ENCODE results near the gene FRS3. TPM values are rescaled to one million over a fixed set of nuclear protein-coding genes. Genes with fewer than 3 reads are reported as not detected.

FRS3 gene
- total RNA-seq, 1 experiment from 2014 or later = 5.9 TPM

DNA sequence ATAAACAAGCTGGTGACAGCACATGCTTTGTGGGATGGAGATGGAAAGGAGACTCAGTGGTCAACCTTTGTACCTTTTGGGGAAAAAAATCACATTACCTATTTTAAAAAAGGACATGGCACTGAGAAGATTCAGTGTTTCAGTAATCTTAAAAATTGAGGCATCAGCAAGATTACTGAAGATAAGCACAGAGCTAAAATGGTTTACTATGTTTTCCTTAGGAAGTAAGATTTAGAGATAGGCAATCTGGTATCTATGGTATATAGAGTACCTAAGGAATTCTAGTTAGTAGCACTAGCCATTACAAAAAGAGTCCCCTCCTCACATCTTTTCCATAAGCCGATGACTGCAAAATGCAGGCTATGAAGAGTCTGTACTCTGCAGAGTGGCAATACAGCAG is 43.5 kb upstream of the FRS3 start:
- ChIA-PET POLR2A (no interaction called here), RAD21 (ENCODE audit: low non-redundant PET in 1 of 2, low total read pairs in 2 of 2, uncharacterized antibody in 2 of 2, unreplicated experiment in 2 of 2) (no interaction called here), CTCF (no interaction called here)
- DNase-seq (ENCODE audit: low read depth, low spot score) = no peak
- Histone ChIP-seq H3K9ac (ENCODE audit: low read length) (no peak overlapping the region), H3K27ac (ENCODE audit: low read depth, low read length) (no peak overlapping the region), H3K4me3 (replicated peaks in 1 of 2; ENCODE audit: low read depth in 1 of 2, low read length in 2 of 2) (no peak overlapping the region), H3K9me2 (ENCODE audit: insufficient read depth) (no peaks in the 10 kb centered on the region), H3K9me3 (ENCODE audit: control insufficient read depth in 1 of 2, insufficient read depth in 1 of 2, low read depth in 1 of 2, low read length in 2 of 2) (no peaks in the 10 kb centered on the region), H2AFZ (ENCODE audit: low read depth, low read length, poor library complexity, severe bottlenecking) (no peak overlapping the region), H3K79me2 (ENCODE audit: insufficient read depth, low read length) (no peaks in the 10 kb centered on the region), H3K4me1 (ENCODE audit: control insufficient read depth in 1 of 2, insufficient read depth in 2 of 2, low read length in 2 of 2) (no peaks in the 10 kb centered on the region), H4K20me1 (ENCODE audit: insufficient read depth) (no peaks in the 10 kb centered on the region), H3K4me2 (ENCODE audit: low read length) (no peak overlapping the region), H3K36me3 (ENCODE audit: control insufficient read depth in 1 of 2, insufficient read depth in 2 of 2, low read length in 2 of 2) (no peaks in the 10 kb centered on the region), H3K27me3 (ENCODE audit: insufficient read depth, low read length) (no peaks in the 10 kb centered on the region)
- ATAC-seq = no peak
- TF ChIP-seq, protein P1, sequence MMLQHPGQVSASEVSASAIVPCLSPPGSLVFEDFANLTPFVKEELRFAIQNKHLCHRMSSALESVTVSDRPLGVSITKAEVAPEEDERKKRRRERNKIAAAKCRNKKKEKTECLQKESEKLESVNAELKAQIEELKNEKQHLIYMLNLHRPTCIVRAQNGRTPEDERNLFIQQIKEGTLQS (IDR thresholded peaks at IDR 0.05) = no peak
- TF ChIP-seq ELF1 (IDR thresholded peaks at IDR 0.05; ENCODE audit: borderline replicate concordance, low read depth) = no peak
- TF ChIP-seq, protein P2, sequence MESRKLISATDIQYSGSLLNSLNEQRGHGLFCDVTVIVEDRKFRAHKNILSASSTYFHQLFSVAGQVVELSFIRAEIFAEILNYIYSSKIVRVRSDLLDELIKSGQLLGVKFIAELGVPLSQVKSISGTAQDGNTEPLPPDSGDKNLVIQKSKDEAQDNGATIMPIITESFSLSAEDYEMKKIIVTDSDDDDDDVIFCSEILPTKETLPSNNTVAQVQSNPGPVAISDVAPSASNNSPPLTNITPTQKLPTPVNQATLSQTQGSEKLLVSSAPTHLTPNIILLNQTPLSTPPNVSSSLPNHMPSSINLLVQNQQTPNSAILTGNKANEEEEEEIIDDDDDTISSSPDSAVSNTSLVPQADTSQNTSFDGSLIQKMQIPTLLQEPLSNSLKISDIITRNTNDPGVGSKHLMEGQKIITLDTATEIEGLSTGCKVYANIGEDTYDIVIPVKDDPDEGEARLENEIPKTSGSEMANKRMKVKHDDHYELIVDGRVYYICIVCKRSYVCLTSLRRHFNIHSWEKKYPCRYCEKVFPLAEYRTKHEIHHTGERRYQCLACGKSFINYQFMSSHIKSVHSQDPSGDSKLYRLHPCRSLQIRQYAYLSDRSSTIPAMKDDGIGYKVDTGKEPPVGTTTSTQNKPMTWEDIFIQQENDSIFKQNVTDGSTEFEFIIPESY (IDR thresholded peaks at IDR 0.05; ENCODE audit: extremely low read depth, insufficient replicate concordance, low read length) = no peak
- TF ChIP-seq JUND (IDR thresholded peaks at IDR 0.05) = no peak
- no peak for TF ChIP-seq CBX3 (IDR thresholded peaks at IDR 0.05; ENCODE audit: low read depth)
- TF ChIP-seq EZH2phosphoT487 (IDR thresholded peaks at IDR 0.05; ENCODE audit: borderline replicate concordance) = no peak
- no peak for TF ChIP-seq TCF7L2 (IDR thresholded peaks at IDR 0.05; ENCODE audit: borderline replicate concordance, extremely low read depth, insufficient read depth, insufficient read length)
- TF ChIP-seq ZNF274 (IDR thresholded peaks at IDR 0.05; ENCODE audit: low read depth, low read length) = no peak
- TF ChIP-seq RAD21 (IDR thresholded peaks at IDR 0.05; ENCODE audit: low read depth) = no peak
- no peak for TF ChIP-seq SP1 (IDR thresholded peaks at IDR 0.05; ENCODE audit: low read depth)
- no peak for TF ChIP-seq SIN3A (IDR thresholded peaks at IDR 0.05; ENCODE audit: low read depth)
- no peak for TF ChIP-seq EGR1 (IDR thresholded peaks at IDR 0.05; ENCODE audit: low read depth)
- TF ChIP-seq ZFX (IDR thresholded peaks at IDR 0.05) = no peak
- TF ChIP-seq, protein P3, sequence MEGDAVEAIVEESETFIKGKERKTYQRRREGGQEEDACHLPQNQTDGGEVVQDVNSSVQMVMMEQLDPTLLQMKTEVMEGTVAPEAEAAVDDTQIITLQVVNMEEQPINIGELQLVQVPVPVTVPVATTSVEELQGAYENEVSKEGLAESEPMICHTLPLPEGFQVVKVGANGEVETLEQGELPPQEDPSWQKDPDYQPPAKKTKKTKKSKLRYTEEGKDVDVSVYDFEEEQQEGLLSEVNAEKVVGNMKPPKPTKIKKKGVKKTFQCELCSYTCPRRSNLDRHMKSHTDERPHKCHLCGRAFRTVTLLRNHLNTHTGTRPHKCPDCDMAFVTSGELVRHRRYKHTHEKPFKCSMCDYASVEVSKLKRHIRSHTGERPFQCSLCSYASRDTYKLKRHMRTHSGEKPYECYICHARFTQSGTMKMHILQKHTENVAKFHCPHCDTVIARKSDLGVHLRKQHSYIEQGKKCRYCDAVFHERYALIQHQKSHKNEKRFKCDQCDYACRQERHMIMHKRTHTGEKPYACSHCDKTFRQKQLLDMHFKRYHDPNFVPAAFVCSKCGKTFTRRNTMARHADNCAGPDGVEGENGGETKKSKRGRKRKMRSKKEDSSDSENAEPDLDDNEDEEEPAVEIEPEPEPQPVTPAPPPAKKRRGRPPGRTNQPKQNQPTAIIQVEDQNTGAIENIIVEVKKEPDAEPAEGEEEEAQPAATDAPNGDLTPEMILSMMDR (IDR thresholded peaks at IDR 0.05 in 2 of 3, conservative IDR thresholded peaks at IDR 0.05 in 1 of 3; ENCODE audit: borderline replicate concordance in 1 of 3, insufficient read depth in 1 of 3, low read depth in 2 of 3, low read length in 2 of 3) = no peak
- intact Hi-C loops (cut with micrococcal nuclease) = no loop called here
- no TSS peak for BruUV-seq (replicated peaks)
